Measurements from ENCODE around the gene TMEM248. TPM values are rescaled to one million over a fixed set of nuclear protein-coding genes. Genes with fewer than 3 reads are reported as not detected.

TMEM248 gene
- total and polyA plus RNA-seq, 10 of the 15 experiments (the other 5 are each of a cell fraction or from before 2014, with no cell fraction given): 6.3 to 93.5 (median 64.9) TPM

DNA sequence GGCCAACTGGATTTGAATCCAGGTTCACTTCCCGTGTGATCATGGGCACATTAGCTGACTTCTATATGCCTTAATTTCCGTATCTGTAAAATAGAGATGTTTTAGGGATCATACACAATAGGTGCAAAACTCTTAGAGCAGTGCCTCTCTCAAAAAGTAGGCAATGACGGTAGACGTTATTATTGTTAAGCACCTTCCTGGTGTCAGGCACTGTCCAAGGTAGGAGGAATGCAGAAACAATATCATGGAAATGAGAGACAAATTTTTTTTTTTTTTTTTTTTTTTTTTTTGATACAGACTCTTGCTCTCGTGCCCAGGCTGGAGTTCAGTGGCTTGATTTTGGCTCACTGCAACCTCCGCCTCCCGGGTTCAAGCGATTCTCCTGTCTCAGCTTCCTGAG lies 8.1 kb downstream of the TMEM248 start (continued):
- TF ChIP-seq, protein P1, sequence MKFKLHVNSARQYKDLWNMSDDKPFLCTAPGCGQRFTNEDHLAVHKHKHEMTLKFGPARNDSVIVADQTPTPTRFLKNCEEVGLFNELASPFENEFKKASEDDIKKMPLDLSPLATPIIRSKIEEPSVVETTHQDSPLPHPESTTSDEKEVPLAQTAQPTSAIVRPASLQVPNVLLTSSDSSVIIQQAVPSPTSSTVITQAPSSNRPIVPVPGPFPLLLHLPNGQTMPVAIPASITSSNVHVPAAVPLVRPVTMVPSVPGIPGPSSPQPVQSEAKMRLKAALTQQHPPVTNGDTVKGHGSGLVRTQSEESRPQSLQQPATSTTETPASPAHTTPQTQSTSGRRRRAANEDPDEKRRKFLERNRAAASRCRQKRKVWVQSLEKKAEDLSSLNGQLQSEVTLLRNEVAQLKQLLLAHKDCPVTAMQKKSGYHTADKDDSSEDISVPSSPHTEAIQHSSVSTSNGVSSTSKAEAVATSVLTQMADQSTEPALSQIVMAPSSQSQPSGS (IDR thresholded peaks at IDR 0.05; ENCODE audit: low read length): no peak
- TF ChIP-seq, protein P2, sequence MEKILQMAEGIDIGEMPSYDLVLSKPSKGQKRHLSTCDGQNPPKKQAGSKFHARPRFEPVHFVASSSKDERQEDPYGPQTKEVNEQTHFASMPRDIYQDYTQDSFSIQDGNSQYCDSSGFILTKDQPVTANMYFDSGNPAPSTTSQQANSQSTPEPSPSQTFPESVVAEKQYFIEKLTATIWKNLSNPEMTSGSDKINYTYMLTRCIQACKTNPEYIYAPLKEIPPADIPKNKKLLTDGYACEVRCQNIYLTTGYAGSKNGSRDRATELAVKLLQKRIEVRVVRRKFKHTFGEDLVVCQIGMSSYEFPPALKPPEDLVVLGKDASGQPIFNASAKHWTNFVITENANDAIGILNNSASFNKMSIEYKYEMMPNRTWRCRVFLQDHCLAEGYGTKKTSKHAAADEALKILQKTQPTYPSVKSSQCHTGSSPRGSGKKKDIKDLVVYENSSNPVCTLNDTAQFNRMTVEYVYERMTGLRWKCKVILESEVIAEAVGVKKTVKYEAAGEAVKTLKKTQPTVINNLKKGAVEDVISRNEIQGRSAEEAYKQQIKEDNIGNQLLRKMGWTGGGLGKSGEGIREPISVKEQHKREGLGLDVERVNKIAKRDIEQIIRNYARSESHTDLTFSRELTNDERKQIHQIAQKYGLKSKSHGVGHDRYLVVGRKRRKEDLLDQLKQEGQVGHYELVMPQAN (conservative IDR thresholded peaks at IDR 0.05): no peak
- TF ChIP-seq RFX5 (IDR thresholded peaks at IDR 0.05; ENCODE audit: low read depth, low read length): no peak

DNA sequence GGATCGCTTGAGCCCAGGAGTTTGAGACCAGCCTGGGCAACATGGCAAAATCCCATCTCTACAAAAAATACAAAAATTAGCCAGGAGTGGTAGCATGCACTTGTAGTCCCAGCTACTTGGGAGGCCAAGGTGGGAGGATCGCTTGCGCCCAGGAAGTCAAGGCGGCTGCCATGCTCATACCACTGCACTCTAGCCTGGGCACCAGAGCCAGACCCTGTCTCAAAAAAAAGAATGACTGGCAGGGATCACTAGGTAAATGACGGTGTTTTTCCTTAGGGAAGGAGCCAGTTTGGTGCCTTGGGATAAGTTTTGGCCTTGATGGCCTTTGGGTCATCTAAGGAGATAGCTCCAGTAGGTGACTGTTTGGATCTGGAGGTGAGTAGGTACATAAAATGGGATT lies 8.9 kb downstream of the TMEM248 start:
- no peaks in the 10 kb centered on the region for H3K27me3 ChIP-seq (replicated peaks in 1 of 2; ENCODE audit: control insufficient read depth in 2 of 2, insufficient read depth in 2 of 2, low read length in 1 of 2)
- H3K4me2 ChIP-seq (ENCODE audit: control insufficient read depth, insufficient read depth): no peak overlapping the region
- H3K9me3 ChIP-seq (replicated peaks; ENCODE audit: control insufficient read depth, insufficient read depth, low read length): no peaks in the 10 kb centered on the region
- H3K9ac ChIP-seq (ENCODE audit: control insufficient read depth, insufficient read depth, low read length): no peak overlapping the region
- POLR2A ChIA-PET: no interaction called here
- RAD21 ChIA-PET (ENCODE audit: unreplicated experiment): no interaction called here
- in situ Hi-C loops (cut with MboI): no loop called here
- peaks cover 0 to 5% of the 10 kb centered on the region in 2 experiments; a peak in 3 of 4 replicates for H3K36me3 ChIP-seq (ENCODE audit: control insufficient read depth in 2 of 2, insufficient read depth in 2 of 2, low read length in 1 of 2)
- SMC1A ChIA-PET (ENCODE audit: uncharacterized antibody, unreplicated experiment): no interaction called here
- no peak overlapping the region for H3K4me3 ChIP-seq
- ATAC-seq (no peak), DNase-seq (ENCODE audit: low read depth, low spot score) (no peak), FAIRE-seq (no peak)
- CTCF ChIA-PET: interaction anchor here (0.6 kb wide), 1 partner anchor 36 kb away, joined by 4 read pairs; no protein-coding TSS in a partner anchor
- no peak overlapping the region for H3K27ac ChIP-seq (ENCODE audit: control insufficient read depth, insufficient read depth)
- H2AFZ ChIP-seq (ENCODE audit: control insufficient read depth, low read depth, low read length): no peak overlapping the region
- peaks cover 10% of the 10 kb centered on the region; the same call in 1 of the 2 replicates for H4K20me1 ChIP-seq (ENCODE audit: control insufficient read depth, insufficient read depth)
- intact Hi-C loops (cut with micrococcal nuclease; ENCODE audit: unreplicated experiment): loop anchor here (10.0 kb wide), 1 partner anchor 185 kb away; the partner anchor contains the start of gene RABGEF1
- H3K79me2 ChIP-seq (ENCODE audit: control insufficient read depth, insufficient read depth, low read length): peaks cover 71% of the 10 kb centered on the region
- no peaks in the 10 kb centered on the region for H3K4me1 ChIP-seq (ENCODE audit: control insufficient read depth, insufficient read depth, low read length)
- WGBS (ENCODE audit: insufficient coverage, insufficient replicate concordance, low lambda C conversion rate, missing lambda C conversion rate): 100% methylated on average over 5 of the region's 5 CpGs
- no TSS peak for BruUV-seq (replicated peaks)
- no peak for TF ChIP-seq RB1 (IDR thresholded peaks at IDR 0.05; ENCODE audit: borderline replicate concordance)
- TF ChIP-seq, protein P3, sequence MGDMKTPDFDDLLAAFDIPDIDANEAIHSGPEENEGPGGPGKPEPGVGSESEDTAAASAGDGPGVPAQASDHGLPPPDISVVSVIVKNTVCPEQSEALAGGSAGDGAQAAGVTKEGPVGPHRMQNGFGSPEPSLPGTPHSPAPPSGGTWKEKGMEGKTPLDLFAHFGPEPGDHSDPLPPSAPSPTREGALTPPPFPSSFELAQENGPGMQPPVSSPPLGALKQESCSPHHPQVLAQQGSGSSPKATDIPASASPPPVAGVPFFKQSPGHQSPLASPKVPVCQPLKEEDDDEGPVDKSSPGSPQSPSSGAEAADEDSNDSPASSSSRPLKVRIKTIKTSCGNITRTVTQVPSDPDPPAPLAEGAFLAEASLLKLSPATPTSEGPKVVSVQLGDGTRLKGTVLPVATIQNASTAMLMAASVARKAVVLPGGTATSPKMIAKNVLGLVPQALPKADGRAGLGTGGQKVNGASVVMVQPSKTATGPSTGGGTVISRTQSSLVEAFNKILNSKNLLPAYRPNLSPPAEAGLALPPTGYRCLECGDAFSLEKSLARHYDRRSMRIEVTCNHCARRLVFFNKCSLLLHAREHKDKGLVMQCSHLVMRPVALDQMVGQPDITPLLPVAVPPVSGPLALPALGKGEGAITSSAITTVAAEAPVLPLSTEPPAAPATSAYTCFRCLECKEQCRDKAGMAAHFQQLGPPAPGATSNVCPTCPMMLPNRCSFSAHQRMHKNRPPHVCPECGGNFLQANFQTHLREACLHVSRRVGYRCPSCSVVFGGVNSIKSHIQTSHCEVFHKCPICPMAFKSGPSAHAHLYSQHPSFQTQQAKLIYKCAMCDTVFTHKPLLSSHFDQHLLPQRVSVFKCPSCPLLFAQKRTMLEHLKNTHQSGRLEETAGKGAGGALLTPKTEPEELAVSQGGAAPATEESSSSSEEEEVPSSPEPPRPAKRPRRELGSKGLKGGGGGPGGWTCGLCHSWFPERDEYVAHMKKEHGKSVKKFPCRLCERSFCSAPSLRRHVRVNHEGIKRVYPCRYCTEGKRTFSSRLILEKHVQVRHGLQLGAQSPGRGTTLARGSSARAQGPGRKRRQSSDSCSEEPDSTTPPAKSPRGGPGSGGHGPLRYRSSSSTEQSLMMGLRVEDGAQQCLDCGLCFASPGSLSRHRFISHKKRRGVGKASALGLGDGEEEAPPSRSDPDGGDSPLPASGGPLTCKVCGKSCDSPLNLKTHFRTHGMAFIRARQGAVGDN (IDR thresholded peaks at IDR 0.05): no peak
- TF ChIP-seq CHD1 (IDR thresholded peaks at IDR 0.05; ENCODE audit: low read depth, low read length): no peak
- TF ChIP-seq, protein P4, sequence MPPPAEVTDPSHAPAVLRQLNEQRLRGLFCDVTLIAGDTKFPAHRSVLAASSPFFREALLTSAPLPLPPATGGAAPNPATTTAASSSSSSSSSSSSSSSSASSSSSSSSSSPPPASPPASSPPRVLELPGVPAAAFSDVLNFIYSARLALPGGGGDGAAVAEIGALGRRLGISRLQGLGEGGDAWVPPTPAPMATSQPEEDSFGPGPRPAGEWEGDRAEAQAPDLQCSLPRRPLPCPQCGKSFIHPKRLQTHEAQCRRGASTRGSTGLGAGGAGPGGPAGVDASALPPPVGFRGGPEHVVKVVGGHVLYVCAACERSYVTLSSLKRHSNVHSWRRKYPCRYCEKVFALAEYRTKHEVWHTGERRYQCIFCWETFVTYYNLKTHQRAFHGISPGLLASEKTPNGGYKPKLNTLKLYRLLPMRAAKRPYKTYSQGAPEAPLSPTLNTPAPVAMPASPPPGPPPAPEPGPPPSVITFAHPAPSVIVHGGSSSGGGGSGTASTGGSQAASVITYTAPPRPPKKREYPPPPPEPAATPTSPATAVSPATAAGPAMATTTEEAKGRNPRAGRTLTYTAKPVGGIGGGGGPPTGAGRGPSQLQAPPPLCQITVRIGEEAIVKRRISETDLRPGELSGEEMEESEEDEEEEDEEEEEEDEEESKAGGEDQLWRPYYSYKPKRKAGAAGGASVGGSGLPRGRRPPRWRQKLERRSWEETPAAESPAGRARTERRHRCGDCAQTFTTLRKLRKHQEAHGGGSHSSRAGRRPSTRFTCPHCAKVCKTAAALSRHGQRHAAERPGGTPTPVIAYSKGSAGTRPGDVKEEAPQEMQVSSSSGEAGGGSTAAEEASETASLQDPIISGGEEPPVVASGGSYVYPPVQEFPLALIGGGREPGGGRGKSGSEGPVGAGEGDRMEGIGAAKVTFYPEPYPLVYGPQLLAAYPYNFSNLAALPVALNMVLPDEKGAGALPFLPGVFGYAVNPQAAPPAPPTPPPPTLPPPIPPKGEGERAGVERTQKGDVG (CRISPR knock-in tag; IDR thresholded peaks at IDR 0.05): no peak
- TF ChIP-seq MYC (IDR thresholded peaks at IDR 0.05; ENCODE audit: insufficient read depth, insufficient read length, insufficient replicate concordance, low read length, severe bottlenecking): no peak
- no peak for TF ChIP-seq ZNF24 (IDR thresholded peaks at IDR 0.05)
- TF ChIP-seq RAD21 (IDR thresholded peaks at IDR 0.05; ENCODE audit: insufficient read depth, low read depth, low read length): no peak
- TF ChIP-seq ZNF384 (IDR thresholded peaks at IDR 0.05; ENCODE audit: borderline replicate concordance, low read depth, low read length): no peak
- TF ChIP-seq BCL11A (IDR thresholded peaks at IDR 0.05; ENCODE audit: low read depth, low read length): no peak

Measured in GM12878 (cell line).